GM12892 (cell line): ENCODE data around the gene BRSK1.

Source experiments
- POLR2A ChIP-seq: IDR thresholded peaks from 2 replicates; pipeline ENCODE4 v1.6.1; 2011; ENCODE audit warnings: low read depth, low read length, control low read depth
- POLR2AphosphoS5 ChIP-seq: IDR thresholded peaks from 2 replicates; pipeline ENCODE4 v1.6.1; 2011; ENCODE audit warnings: low read depth, low read length, control low read depth

DNA sequence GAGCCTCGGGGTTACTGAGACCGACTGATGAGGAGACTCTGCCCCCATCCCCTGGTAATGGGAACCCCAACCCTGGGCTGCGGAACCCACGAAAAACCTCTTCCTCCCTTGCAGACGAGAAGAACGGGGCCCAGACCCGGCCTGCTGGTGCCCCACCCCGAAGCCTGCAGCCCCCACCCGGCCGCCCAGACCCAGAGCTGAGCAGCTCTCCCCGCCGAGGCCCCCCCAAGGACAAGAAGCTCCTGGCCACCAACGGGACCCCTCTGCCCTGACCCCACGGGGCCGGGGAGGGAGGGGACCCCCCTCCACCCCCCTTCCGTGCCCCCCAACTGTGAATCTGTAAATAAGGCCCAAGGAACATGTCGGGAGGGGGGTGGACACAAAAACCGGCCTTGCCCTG, 28.0 kb downstream of the BRSK1 start:
- TF ChIP-seq POLR2A (no peak), POLR2AphosphoS5 (no peak)
